HUES48 (cell line): ENCODE measurements around the gene CES1.
"Not testable (repeated sequence)": the region's sequence is repeated elsewhere in the genome, so short reads cannot be mapped to it uniquely, and the experiment has no call there.

ENCODE experiments used
- H3K27ac ChIP-seq: one replicate; pipeline ENCODE4 v1.7.0; 2013; ENCODE audit warnings: low read depth, low read length, inconsistent platforms
- H3K27me3 ChIP-seq: 2 replicates; pipeline ENCODE4 v1.6.1; 2013; ENCODE audit warnings: mild to moderate bottlenecking, low read length; ENCODE audit not compliant: control insufficient read depth, insufficient read depth
- H3K36me3 ChIP-seq: 2 replicates; pipeline ENCODE4 v1.6.1; 2013; ENCODE audit warnings: low read length; ENCODE audit not compliant: control insufficient read depth, insufficient read depth
- H3K4me1 ChIP-seq: 2 replicates; pipeline ENCODE4 v1.6.1; 2013; ENCODE audit warnings: mild to moderate bottlenecking, low read length; ENCODE audit not compliant: control insufficient read depth, insufficient read depth
- H3K4me3 ChIP-seq: 2 replicates; pipeline ENCODE4 v1.5.1; 2013; ENCODE audit warnings: mild to moderate bottlenecking, low read depth, low read length
- H3K9ac ChIP-seq: 2 replicates; pipeline ENCODE4 v1.6.1; 2013; ENCODE audit warnings: mild to moderate bottlenecking, low read depth, low read length, moderate library complexity
- H3K9me3 ChIP-seq: 2 replicates; pipeline ENCODE4 v1.6.1; 2013; ENCODE audit warnings: low read length; ENCODE audit not compliant: control insufficient read depth, insufficient read depth

CES1 gene

GRCh38 chr16:55853114-55853513, 20.2 kb upstream of the CES1 start:
- no peaks in the 10 kb centered on the region for H3K36me3 ChIP-seq
- no peaks in the 10 kb centered on the region for H3K4me1 ChIP-seq
- H3K27ac ChIP-seq, result no peak overlapping the region
- no peak overlapping the region for H3K4me3 ChIP-seq
- H3K9me3 ChIP-seq, result no peaks in the 10 kb centered on the region
- no peaks in the 10 kb centered on the region for H3K27me3 ChIP-seq
- H3K9ac ChIP-seq, result no peak overlapping the region

DNA sequence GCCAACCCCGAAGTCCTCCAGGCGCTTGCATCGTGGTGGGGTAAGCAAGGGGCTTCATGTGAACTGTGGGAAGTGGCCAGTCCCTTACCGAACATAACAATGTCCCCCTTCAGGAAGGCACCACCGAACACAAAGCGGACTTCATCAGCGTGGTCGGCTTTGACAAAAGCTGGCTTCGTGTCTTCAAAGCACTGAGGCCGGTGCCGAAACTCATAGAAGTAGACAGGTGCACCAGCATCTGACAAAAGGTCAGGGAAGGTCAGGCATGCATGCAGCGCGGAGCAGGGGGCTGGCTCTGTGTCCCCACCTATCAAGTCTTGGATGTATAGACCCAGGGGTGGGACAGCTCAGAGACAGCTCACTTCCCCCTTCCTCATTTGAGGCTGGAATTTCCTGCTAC, 16.6 kb upstream of the CES1 start:
- no peaks in the 10 kb centered on the region for H3K27me3 ChIP-seq
- no peaks in the 10 kb centered on the region for H3K9me3 ChIP-seq
- H3K4me1 ChIP-seq, result no peaks in the 10 kb centered on the region
- H3K27ac ChIP-seq, result no peak overlapping the region
- H3K4me3 ChIP-seq, result no peak overlapping the region
- H3K36me3 ChIP-seq, result no peaks in the 10 kb centered on the region
- H3K9ac ChIP-seq, result no peak overlapping the region

GRCh38 chr16:55846598-55847346, 13.9 kb upstream of the CES1 start:
- H3K9me3 ChIP-seq, result no peaks in the 10 kb centered on the region

DNA sequence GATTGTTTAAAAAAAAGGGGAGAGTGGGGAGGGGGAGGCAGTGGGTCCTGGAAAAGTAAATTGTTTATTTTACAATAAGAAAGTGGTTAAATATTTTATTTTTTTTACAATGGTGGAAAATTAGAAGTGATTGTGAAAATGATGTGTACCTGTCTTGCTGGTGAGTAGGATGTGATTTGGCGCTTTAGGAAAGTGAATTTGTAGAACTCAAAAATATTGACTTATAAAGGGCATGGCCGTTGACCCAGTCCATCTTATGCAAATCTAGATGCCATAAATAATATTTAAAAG, 10.2 kb upstream of the CES1 start:
- Histone ChIP-seq H3K4me1 (no peaks in the 10 kb centered on the region), H3K27me3 (no peaks in the 10 kb centered on the region), H3K9me3 (no peaks in the 10 kb centered on the region), H3K36me3 (no peaks in the 10 kb centered on the region), H3K9ac (no peak overlapping the region), H3K4me3 (no peak overlapping the region), H3K27ac (no peak overlapping the region)

More at GRCh38 chr16:55846598-55847346, 13.9 kb upstream of the CES1 start:
- Histone ChIP-seq H3K9ac (no peak overlapping the region), H3K36me3 (no peaks in the 10 kb centered on the region), H3K27ac (no peak overlapping the region), H3K27me3 (no peaks in the 10 kb centered on the region), H3K4me3 (no peak overlapping the region), H3K4me1 (no peaks in the 10 kb centered on the region)

- H3K4me3 ChIP-seq, result no peak overlapping the region
- no peaks in the 10 kb centered on the region for H3K36me3 ChIP-seq
- H3K27ac ChIP-seq, result no peak overlapping the region
- H3K9me3 ChIP-seq, result no peaks in the 10 kb centered on the region
- no peaks in the 10 kb centered on the region for H3K4me1 ChIP-seq
- H3K27me3 ChIP-seq, result no peaks in the 10 kb centered on the region
- no peak overlapping the region for H3K9ac ChIP-seq
Observed at GRCh38 chr16:55842369-55843104, 9.6 kb upstream of the CES1 start.

DNA sequence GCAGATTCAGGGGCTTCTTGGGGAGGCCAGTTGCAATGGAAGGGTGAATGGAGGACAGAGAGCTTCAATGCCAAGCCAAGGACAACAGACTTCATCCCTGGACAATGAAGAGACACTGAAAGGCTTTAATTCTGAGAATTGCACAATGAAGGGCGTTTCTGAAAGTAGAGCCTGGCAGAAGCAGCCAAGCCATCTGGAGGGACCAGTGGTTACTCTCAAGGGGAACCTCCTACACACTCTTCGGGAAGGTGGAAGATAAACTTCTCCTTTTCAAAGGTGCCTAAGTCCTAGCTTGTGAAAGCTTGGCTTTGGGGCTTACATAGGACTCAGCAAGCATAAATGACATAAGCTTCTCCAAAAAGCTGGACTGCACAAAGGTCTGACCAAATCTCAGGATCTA, 6.2 kb upstream of the CES1 start:
- H3K9me3 ChIP-seq, result no peaks in the 10 kb centered on the region
- H3K9ac ChIP-seq, result no peak overlapping the region
- no peak overlapping the region for H3K27ac ChIP-seq
- H3K4me3 ChIP-seq, result no peak overlapping the region
- no peaks in the 10 kb centered on the region for H3K4me1 ChIP-seq
- H3K36me3 ChIP-seq, result no peaks in the 10 kb centered on the region
- no peaks in the 10 kb centered on the region for H3K27me3 ChIP-seq

DNA sequence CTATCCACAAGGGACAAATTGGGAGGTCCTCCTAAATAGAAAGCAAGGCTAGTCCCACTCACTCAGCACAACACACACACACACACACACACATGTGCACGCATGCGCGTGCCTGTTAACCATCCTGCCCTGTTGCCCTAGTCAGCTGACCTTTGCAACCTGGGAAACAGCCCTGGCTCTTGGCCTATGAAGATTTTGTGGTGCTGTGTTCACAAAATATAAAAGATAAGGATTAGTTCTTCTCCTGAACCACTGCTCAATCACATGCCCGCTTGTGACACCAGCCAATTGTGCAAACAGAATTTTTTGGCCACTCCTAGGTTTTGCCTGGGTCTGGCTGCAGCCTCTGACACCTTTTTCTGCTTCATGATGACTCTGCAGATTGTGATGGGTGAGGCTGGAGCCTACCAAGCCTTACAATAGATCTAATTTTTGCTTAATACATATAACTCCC, 3.3 kb upstream of the CES1 start:
- no peaks in the 10 kb centered on the region for H3K27me3 ChIP-seq
- no peak overlapping the region for H3K4me3 ChIP-seq
- no peaks in the 10 kb centered on the region for H3K9me3 ChIP-seq
- H3K9ac ChIP-seq, result no peak overlapping the region
- no peak overlapping the region for H3K27ac ChIP-seq
- H3K36me3 ChIP-seq, result no peaks in the 10 kb centered on the region
- no peaks in the 10 kb centered on the region for H3K4me1 ChIP-seq

DNA sequence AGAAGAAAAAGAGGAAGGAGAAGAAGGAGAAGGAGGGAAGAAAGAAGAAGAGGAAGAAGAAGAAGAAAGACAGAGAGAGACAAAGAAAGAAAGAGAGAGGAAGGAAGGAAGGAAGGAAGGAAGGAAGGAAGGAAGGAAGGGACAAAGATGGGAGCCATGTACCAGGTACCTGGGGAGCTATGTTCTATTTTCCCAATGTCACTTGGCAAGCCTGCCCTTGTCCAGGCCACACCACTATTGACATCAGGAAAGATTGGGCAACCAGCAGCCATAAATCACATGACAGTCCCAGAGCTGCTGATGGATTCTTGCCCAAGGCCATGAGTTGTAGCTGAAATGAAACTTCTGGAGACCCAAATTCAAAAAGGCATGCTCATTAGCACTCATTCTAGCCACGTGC, 2.7 kb upstream of the CES1 start:
- no peaks in the 10 kb centered on the region for H3K27me3 ChIP-seq
- no peaks in the 10 kb centered on the region for H3K36me3 ChIP-seq
- no peak overlapping the region for H3K27ac ChIP-seq
- H3K4me1 ChIP-seq, result no peaks in the 10 kb centered on the region
- no peaks in the 10 kb centered on the region for H3K9me3 ChIP-seq
- no peak overlapping the region for H3K4me3 ChIP-seq
- no peak overlapping the region for H3K9ac ChIP-seq

GRCh38 chr16:55835173-55835572, 2.3 kb upstream of the CES1 start:
- H3K9ac ChIP-seq, H3K4me3 ChIP-seq, H3K4me1 ChIP-seq, H3K9me3 ChIP-seq, H3K27me3 ChIP-seq, H3K27ac ChIP-seq, H3K36me3 ChIP-seq: not testable (repeated sequence)

DNA sequence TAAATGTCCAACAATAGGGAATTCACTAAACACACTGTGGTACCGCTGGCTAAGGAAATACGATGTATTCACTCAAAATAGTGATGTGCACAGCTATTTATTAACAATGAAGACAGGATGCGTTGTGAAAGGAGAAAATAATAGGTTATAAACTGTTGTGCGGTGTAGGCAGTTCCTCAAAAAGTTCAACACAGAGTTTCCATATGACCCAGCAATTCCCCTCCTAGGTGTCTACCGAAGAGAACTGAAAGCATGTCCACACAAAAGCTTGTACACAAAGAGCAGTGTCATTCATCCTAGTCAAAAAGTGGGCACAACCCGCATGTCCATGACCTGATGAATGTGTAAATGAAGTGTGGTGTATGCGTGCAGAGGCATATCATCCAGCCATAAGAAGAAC, 1.2 kb upstream of the CES1 start:
- Histone ChIP-seq H3K9me3 (no peaks in the 10 kb centered on the region), H3K4me1 (no peaks in the 10 kb centered on the region), H3K27me3 (no peaks in the 10 kb centered on the region), H3K9ac (no peak overlapping the region), H3K4me3 (no peak overlapping the region), H3K36me3 (no peaks in the 10 kb centered on the region), H3K27ac (no peak overlapping the region)

DNA sequence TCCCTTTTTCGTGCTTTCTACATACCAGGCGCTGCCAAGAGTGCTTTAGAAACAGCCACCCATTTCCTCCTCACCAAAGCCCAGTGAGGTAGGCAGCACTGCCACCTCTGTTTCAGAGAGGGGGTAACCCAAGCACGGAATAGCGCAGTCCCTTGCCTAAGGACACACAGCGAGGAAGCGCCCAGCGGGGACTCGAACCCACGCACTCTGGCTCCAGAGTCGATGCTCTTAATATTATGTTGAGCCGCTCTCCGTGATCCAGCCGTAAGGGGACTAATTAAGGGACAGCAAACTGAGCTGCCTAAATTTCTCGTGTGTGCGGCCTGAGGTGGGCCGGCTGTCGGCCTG, 497 bp downstream of the CES1 start:
- Histone ChIP-seq H3K27me3 (no peaks in the 10 kb centered on the region), H3K4me3 (no peak overlapping the region), H3K9me3 (no peaks in the 10 kb centered on the region), H3K27ac (no peak overlapping the region), H3K36me3 (no peaks in the 10 kb centered on the region), H3K9ac (no peak overlapping the region), H3K4me1 (no peaks in the 10 kb centered on the region)
